Liver (tissue), 9 donors: ENCODE data around the gene CEACAM7. TPM values are rescaled to one million over a fixed set of nuclear protein-coding genes. Genes with fewer than 3 reads are reported as not detected.

Experiments used
- DNase-seq: peaks from one replicate; pipeline ENCODE4 v3.0.0-alpha.2; 2017; ENCODE audit warnings: low spot score
- H3K27ac ChIP-seq, 2 donors: one replicate each; pipeline ENCODE4 v1.7.0; 2013; ENCODE audit warnings: inconsistent platforms in 2 of 2, low read length in 2 of 2, control low read depth in 1 of 2, low read depth in 1 of 2, mild to moderate bottlenecking in 1 of 2
- H3K27me3 ChIP-seq, 4 donors: one replicate each; pipeline versions ENCODE4 v1.6.1 to v1.7.0; 2013; ENCODE audit warnings: low read length in 3 of 4, inconsistent platforms in 1 of 4, mild to moderate bottlenecking in 1 of 4, moderate library complexity in 1 of 4; ENCODE audit not compliant: control insufficient read depth in 4 of 4, insufficient read depth in 4 of 4
- H3K36me3 ChIP-seq, 4 donors: one replicate each; pipeline versions ENCODE4 v1.6.1 to v1.7.0; 2013; ENCODE audit warnings: low read length in 3 of 4, mild to moderate bottlenecking in 3 of 4, low read depth in 1 of 4, moderate library complexity in 1 of 4; ENCODE audit not compliant: control insufficient read depth in 4 of 4, insufficient read depth in 3 of 4
- H3K4me1 ChIP-seq, 4 donors: one replicate each; pipeline versions ENCODE4 v1.6.1 to v1.7.0; 2013; ENCODE audit warnings: low read length in 3 of 4, mild to moderate bottlenecking in 3 of 4, moderate library complexity in 1 of 4; ENCODE audit not compliant: control insufficient read depth in 4 of 4, insufficient read depth in 4 of 4
- H3K4me3 ChIP-seq, 3 donors: one replicate each; pipeline versions ENCODE4 v1.6.1 to v1.7.0; 2013; ENCODE audit warnings: low read length in 3 of 3, control low read depth in 1 of 3, low read depth in 1 of 3, mild to moderate bottlenecking in 1 of 3
- H3K9ac ChIP-seq, 2 donors: one replicate each; pipeline ENCODE4 v1.7.0; 2013; ENCODE audit warnings: low read length in 2 of 2, mild to moderate bottlenecking in 2 of 2, moderate library complexity in 2 of 2, control low read depth in 1 of 2, low read depth in 1 of 2
- H3K9me3 ChIP-seq, 4 donors: one replicate each; pipeline versions ENCODE4 v1.6.1 to v1.7.0; 2013; ENCODE audit warnings: low read length in 3 of 4; ENCODE audit not compliant: control insufficient read depth in 4 of 4
- ATF3 ChIP-seq: IDR thresholded peaks from 2 replicates; pipeline ENCODE4 v1.6.1; 2016; ENCODE audit warnings: antibody characterized with exemption
- EGR1 ChIP-seq, 2 donors: IDR thresholded peaks; 2 replicates each; pipeline ENCODE4 v1.6.1; 2016 to 2018; ENCODE audit warnings: antibody characterized with exemption in 2 of 2, low read depth in 2 of 2
- FOXA1 ChIP-seq: IDR thresholded peaks from 2 replicates; pipeline ENCODE4 v1.6.1; 2016; ENCODE audit warnings: antibody characterized with exemption
- FOXA2 ChIP-seq: IDR thresholded peaks from 2 replicates; pipeline ENCODE4 v1.6.1; 2016; ENCODE audit warnings: antibody characterized with exemption
- GABPA ChIP-seq, 2 donors: IDR thresholded peaks in 1 of 2; conservative IDR thresholded peaks in 1 of 2; 2 replicates each; pipeline ENCODE4 v1.6.1; 2016; ENCODE audit warnings: antibody characterized with exemption in 2 of 2, mild to moderate bottlenecking in 1 of 2, moderate library complexity in 1 of 2
- HNF4A ChIP-seq, 2 donors: conservative IDR thresholded peaks; 2 replicates each; pipeline ENCODE4 v1.6.1; 2016; ENCODE audit warnings: antibody characterized with exemption in 2 of 2, mild to moderate bottlenecking in 2 of 2
- HNF4G ChIP-seq: IDR thresholded peaks from 2 replicates; pipeline ENCODE4 v1.6.1; 2016; ENCODE audit warnings: antibody characterized with exemption
- JUND ChIP-seq, 2 donors: IDR thresholded peaks; 2 replicates each; pipeline ENCODE4 v1.6.1; 2016; ENCODE audit warnings: antibody characterized with exemption in 2 of 2
- NR2F2 ChIP-seq: IDR thresholded peaks from 2 replicates; pipeline ENCODE4 v1.6.1; 2016; ENCODE audit warnings: antibody characterized with exemption
- RAD21 ChIP-seq, 2 donors: IDR thresholded peaks; 2 replicates each; pipeline ENCODE4 v1.6.1; 2016; ENCODE audit warnings: antibody characterized with exemption in 2 of 2, mild to moderate bottlenecking in 2 of 2
- RXRA ChIP-seq, 2 donors: IDR thresholded peaks; 2 replicates each; pipeline ENCODE4 v1.6.1; 2017 to 2018; ENCODE audit warnings: antibody characterized with exemption in 2 of 2, mild to moderate bottlenecking in 1 of 2
- SP1 ChIP-seq: IDR thresholded peaks from 2 replicates; pipeline ENCODE4 v1.6.1; 2018; ENCODE audit warnings: antibody characterized with exemption, mild to moderate bottlenecking
- TAF1 ChIP-seq: conservative IDR thresholded peaks from 2 replicates; pipeline ENCODE4 v1.6.1; 2016; ENCODE audit warnings: antibody characterized with exemption, mild to moderate bottlenecking
- YY1 ChIP-seq: IDR thresholded peaks from 2 replicates; pipeline ENCODE4 v1.6.1; 2016; ENCODE audit warnings: antibody characterized with exemption, mild to moderate bottlenecking
- WGBS: extraction: QIAGEN DNeasy Blood & Tissue Kit; methylation state at CpG from one replicate; pipeline ENCODE4 v1.1.7; 2013; 5-methylcytosine and 5-hydroxymethylcytosine counted together
- polyA plus RNA-seq, 2 donors: library from polyadenylated mRNA; stranded (reverse) in 1 of 2; unstranded in 1 of 2; fragments of 200-250 nt in 1 of 2; fragments of >200 nt in 1 of 2; fragmentation: Nextera tagmentation in 1 of 2; extraction: Ambion mirVana in 1 of 2; gene quantifications; one replicate each; pipeline versions ENCODE4 v1.2.1 to v1.2.3, GENCODE V29; 2013 to 2015
- total RNA-seq, 2 donors: library from RNA; depleted of rRNA; stranded (reverse); fragments of >200 nt; gene quantifications; one replicate each; pipeline ENCODE4 v1.2.3, GENCODE V29; 2014
- TF ChIP-seq, protein P1 (sequence below): IDR thresholded peaks from 2 replicates; pipeline ENCODE4 v1.6.1; 2016; ENCODE audit warnings: antibody characterized with exemption, mild to moderate bottlenecking
- TF ChIP-seq, protein P2 (sequence below): fragments of 150-350 bp; IDR thresholded peaks from 2 replicates; pipeline ENCODE4 v1.5.1; 2017; ENCODE audit warnings: improper control_type of control experiment, low read depth, low read length; ENCODE audit not compliant: missing input control
- TF ChIP-seq, protein P3 (sequence below): IDR thresholded peaks from 2 replicates; pipeline ENCODE4 v1.6.1; 2016; ENCODE audit warnings: antibody characterized with exemption
- TF ChIP-seq, protein P4 (sequence below): IDR thresholded peaks from 2 replicates; pipeline ENCODE4 v1.6.1; 2016; ENCODE audit warnings: antibody characterized with exemption
- donor health status: healthy.
- donor health status: healthy.
- donor health status: healthy.
- donor health status: healthy.
- donor health status: healthy.

The CEACAM7 gene
- total and polyA plus RNA-seq, 4 donors = 0.03 TPM; not detected in 3

- Histone ChIP-seq H3K4me3 (no peak overlapping the region), H3K27me3 (peaks cover 0 to 5% (median 2%) of the 10 kb centered on the region in 4 donors), H3K27ac (no peak overlapping the region), H3K9ac (no peak overlapping the region), H3K9me3 (no peaks in the 10 kb centered on the region), H3K4me1 (peaks cover 0 to 3% (median 0%) of the 10 kb centered on the region in 4 donors), H3K36me3 (no peaks in the 10 kb centered on the region)
- DNase-seq = no peak
- TF ChIP-seq TAF1 (no peak), EGR1 (IDR thresholded peaks at IDR 0.05; ENCODE audit: low read depth in 2 of 2) (no peak), FOXA2 (no peak), NR2F2 (no peak), HNF4G (no peak), YY1 (no peak), HNF4A (conservative IDR thresholded peaks at IDR 0.05) (no peak), JUND (IDR thresholded peaks at IDR 0.05) (no peak), FOXA1 (no peak), ATF3 (no peak), GABPA (IDR thresholded peaks at IDR 0.05 in 1 of 2, conservative IDR thresholded peaks at IDR 0.05 in 1 of 2) (no peak), RAD21 (IDR thresholded peaks at IDR 0.05) (no peak), RXRA (IDR thresholded peaks at IDR 0.05) (no peak), SP1 (no peak)
- TF ChIP-seq, protein P1, sequence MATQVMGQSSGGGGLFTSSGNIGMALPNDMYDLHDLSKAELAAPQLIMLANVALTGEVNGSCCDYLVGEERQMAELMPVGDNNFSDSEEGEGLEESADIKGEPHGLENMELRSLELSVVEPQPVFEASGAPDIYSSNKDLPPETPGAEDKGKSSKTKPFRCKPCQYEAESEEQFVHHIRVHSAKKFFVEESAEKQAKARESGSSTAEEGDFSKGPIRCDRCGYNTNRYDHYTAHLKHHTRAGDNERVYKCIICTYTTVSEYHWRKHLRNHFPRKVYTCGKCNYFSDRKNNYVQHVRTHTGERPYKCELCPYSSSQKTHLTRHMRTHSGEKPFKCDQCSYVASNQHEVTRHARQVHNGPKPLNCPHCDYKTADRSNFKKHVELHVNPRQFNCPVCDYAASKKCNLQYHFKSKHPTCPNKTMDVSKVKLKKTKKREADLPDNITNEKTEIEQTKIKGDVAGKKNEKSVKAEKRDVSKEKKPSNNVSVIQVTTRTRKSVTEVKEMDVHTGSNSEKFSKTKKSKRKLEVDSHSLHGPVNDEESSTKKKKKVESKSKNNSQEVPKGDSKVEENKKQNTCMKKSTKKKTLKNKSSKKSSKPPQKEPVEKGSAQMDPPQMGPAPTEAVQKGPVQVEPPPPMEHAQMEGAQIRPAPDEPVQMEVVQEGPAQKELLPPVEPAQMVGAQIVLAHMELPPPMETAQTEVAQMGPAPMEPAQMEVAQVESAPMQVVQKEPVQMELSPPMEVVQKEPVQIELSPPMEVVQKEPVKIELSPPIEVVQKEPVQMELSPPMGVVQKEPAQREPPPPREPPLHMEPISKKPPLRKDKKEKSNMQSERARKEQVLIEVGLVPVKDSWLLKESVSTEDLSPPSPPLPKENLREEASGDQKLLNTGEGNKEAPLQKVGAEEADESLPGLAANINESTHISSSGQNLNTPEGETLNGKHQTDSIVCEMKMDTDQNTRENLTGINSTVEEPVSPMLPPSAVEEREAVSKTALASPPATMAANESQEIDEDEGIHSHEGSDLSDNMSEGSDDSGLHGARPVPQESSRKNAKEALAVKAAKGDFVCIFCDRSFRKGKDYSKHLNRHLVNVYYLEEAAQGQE = no peak
- TF ChIP-seq, protein P2, sequence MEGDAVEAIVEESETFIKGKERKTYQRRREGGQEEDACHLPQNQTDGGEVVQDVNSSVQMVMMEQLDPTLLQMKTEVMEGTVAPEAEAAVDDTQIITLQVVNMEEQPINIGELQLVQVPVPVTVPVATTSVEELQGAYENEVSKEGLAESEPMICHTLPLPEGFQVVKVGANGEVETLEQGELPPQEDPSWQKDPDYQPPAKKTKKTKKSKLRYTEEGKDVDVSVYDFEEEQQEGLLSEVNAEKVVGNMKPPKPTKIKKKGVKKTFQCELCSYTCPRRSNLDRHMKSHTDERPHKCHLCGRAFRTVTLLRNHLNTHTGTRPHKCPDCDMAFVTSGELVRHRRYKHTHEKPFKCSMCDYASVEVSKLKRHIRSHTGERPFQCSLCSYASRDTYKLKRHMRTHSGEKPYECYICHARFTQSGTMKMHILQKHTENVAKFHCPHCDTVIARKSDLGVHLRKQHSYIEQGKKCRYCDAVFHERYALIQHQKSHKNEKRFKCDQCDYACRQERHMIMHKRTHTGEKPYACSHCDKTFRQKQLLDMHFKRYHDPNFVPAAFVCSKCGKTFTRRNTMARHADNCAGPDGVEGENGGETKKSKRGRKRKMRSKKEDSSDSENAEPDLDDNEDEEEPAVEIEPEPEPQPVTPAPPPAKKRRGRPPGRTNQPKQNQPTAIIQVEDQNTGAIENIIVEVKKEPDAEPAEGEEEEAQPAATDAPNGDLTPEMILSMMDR = no peak
- TF ChIP-seq, protein P3, sequence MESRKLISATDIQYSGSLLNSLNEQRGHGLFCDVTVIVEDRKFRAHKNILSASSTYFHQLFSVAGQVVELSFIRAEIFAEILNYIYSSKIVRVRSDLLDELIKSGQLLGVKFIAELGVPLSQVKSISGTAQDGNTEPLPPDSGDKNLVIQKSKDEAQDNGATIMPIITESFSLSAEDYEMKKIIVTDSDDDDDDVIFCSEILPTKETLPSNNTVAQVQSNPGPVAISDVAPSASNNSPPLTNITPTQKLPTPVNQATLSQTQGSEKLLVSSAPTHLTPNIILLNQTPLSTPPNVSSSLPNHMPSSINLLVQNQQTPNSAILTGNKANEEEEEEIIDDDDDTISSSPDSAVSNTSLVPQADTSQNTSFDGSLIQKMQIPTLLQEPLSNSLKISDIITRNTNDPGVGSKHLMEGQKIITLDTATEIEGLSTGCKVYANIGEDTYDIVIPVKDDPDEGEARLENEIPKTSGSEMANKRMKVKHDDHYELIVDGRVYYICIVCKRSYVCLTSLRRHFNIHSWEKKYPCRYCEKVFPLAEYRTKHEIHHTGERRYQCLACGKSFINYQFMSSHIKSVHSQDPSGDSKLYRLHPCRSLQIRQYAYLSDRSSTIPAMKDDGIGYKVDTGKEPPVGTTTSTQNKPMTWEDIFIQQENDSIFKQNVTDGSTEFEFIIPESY = no peak
- TF ChIP-seq, protein P4, sequence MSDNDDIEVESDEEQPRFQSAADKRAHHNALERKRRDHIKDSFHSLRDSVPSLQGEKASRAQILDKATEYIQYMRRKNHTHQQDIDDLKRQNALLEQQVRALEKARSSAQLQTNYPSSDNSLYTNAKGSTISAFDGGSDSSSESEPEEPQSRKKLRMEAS = no peak
- 63% methylated on average over 8 of the region's 8 CpGs for WGBS
Measured at GRCh38 chr19:41703602-41704293, 15.7 kb upstream of the CEACAM7 start.
